NB4 (cell line): ENCODE measurements around the gene ADRB2.

Experiments used
- POLR2A ChIP-seq: IDR thresholded peaks from 2 replicates; pipeline ENCODE4 v1.6.1; 2011; ENCODE audit warnings: mild to moderate bottlenecking; ENCODE audit not compliant: insufficient read length; ENCODE audit errors: extremely low read depth
- TF ChIP-seq, protein P1 (sequence below): IDR thresholded peaks from one replicate; pipeline ENCODE4 v1.5.1; 2012; ENCODE audit warnings: low read depth, low read length

DNA sequence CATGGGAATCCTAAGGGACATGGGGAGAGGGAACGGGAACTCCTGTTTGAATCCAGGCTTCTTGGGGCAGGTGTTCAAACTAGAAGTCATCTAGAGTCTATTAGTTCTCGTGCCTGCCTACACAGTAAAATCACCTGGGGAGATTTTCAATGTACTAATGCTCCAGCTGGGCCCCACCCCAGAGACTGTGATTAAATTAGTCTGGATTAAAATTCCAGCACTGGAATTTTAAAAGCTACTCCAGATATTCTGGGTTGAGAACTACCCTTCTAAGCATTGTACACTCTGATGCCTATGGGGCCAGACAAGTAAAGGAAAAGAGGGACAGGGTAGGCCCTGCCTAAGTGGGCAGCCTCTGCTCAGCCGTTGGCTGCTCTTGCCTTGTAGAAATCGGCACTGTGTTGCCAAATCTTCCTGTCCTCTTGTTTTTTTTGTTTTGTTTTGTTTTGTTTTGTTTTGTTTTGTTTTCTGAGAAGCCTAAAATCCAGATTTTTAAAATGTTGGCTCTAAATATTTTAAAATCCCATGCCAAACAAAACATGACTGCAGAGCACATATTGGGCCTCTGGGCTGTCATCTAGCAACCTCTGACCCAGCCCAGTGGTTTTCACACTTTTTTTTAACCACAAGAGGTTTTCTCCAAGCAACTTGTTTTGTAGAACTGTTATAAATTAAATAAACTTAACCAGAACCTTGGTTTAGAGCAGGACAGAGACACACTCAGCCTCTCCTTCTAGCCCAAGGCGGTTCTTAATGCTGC is 29.0 kb downstream of the ADRB2 start:
- TF ChIP-seq, protein P1, sequence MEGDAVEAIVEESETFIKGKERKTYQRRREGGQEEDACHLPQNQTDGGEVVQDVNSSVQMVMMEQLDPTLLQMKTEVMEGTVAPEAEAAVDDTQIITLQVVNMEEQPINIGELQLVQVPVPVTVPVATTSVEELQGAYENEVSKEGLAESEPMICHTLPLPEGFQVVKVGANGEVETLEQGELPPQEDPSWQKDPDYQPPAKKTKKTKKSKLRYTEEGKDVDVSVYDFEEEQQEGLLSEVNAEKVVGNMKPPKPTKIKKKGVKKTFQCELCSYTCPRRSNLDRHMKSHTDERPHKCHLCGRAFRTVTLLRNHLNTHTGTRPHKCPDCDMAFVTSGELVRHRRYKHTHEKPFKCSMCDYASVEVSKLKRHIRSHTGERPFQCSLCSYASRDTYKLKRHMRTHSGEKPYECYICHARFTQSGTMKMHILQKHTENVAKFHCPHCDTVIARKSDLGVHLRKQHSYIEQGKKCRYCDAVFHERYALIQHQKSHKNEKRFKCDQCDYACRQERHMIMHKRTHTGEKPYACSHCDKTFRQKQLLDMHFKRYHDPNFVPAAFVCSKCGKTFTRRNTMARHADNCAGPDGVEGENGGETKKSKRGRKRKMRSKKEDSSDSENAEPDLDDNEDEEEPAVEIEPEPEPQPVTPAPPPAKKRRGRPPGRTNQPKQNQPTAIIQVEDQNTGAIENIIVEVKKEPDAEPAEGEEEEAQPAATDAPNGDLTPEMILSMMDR: no peak
- TF ChIP-seq POLR2A: no peak
